PC-9 (cell line): Measurements from ENCODE around the gene NT5C1A. TPM values are rescaled to one million over a fixed set of nuclear protein-coding genes. Genes with fewer than 3 reads are reported as not detected.

ENCODE experiments used
- BruUV-seq: library from RNA; stranded (reverse); fragments of 400-500 nt; replicated peaks from 2 replicates; lab custom pipeline; 2021; lab: Mats Ljungman, UMichigan
- CTCF ChIA-PET: fragments of 300-600 bp; sonication (Branson Sonifier 250); formaldehyde crosslinking; loops from one replicate; lab custom pipeline; 2022; ENCODE audit warnings: antibody characterized with exemption; lab: Charles Lee
- POLR2A ChIA-PET: fragments of 300-600 bp; sonication (Branson Sonifier 250); formaldehyde crosslinking; loops from one replicate; lab custom pipeline; 2022; ENCODE audit warnings: antibody characterized with exemption; ENCODE audit not compliant: unreplicated experiment; lab: Charles Lee
- DNase-seq, 2 experiments: peaks; one replicate each; pipeline versions ENCODE4 v3.0.0 to v3.0.0-alpha.2; 2015 to 2022; ENCODE audit warnings: mixed read lengths in 1 of 2
- H2AFZ ChIP-seq: fragments of 200-600 bp; sonication (generic); 2 replicates; pipeline ENCODE4 v1.8.1; 2017; ENCODE audit warnings: antibody characterized with exemption
- H3F3A ChIP-seq: fragments of 200-600 bp; sonication (generic); 2 replicates; pipeline ENCODE4 v1.8.1; 2017; ENCODE audit warnings: antibody characterized with exemption, mild to moderate bottlenecking, low read depth; ENCODE audit not compliant: insufficient read depth
- H3K27ac ChIP-seq: fragments of 200-600 bp; sonication (generic); 2 replicates; pipeline ENCODE4 v1.6.1; 2016; ENCODE audit warnings: mixed run types
- H3K27me3 ChIP-seq: fragments of 200-600 bp; sonication (generic); 2 replicates; pipeline ENCODE4 v1.6.1; 2016; ENCODE audit warnings: low read depth, mixed run types; ENCODE audit not compliant: insufficient read depth
- H3K36me3 ChIP-seq: fragments of 200-600 bp; sonication (generic); 2 replicates; pipeline ENCODE4 v1.6.1; 2016; ENCODE audit warnings: low read depth, mixed run types
- H3K4me1 ChIP-seq: fragments of 200-600 bp; sonication (generic); replicated peaks from 2 replicates; pipeline ENCODE4 v1.6.1; 2016; ENCODE audit warnings: mixed run types; ENCODE audit not compliant: insufficient read depth
- H3K4me2 ChIP-seq: fragments of 200-600 bp; sonication (generic); 2 replicates; pipeline ENCODE4 v1.6.1; 2017; ENCODE audit warnings: mixed run types
- H3K4me3 ChIP-seq: fragments of 200-600 bp; sonication (generic); 2 replicates; pipeline ENCODE4 v1.6.1; 2016; ENCODE audit warnings: mixed run types
- H3K79me2 ChIP-seq: fragments of 200-600 bp; sonication (generic); 2 replicates; pipeline ENCODE4 v1.6.1; 2017; ENCODE audit warnings: low read depth, mixed run types
- H3K9me2 ChIP-seq: fragments of 200-600 bp; sonication (generic); 2 replicates; pipeline ENCODE4 v1.8.1; 2017; ENCODE audit warnings: mild to moderate bottlenecking; ENCODE audit not compliant: insufficient read depth
- H3K9me3 ChIP-seq: fragments of 200-600 bp; sonication (generic); 2 replicates; pipeline ENCODE4 v1.8.1; 2016; ENCODE audit warnings: low read depth; ENCODE audit not compliant: insufficient read depth
- H4K20me1 ChIP-seq: fragments of 200-600 bp; sonication (generic); 2 replicates; pipeline ENCODE4 v1.8.1; 2017; ENCODE audit not compliant: insufficient read depth
- EZH2 ChIP-seq: fragments of 200-600 bp; sonication (generic); IDR thresholded peaks from 2 replicates; pipeline ENCODE4 v1.8.0; 2017; ENCODE audit warnings: antibody characterized with exemption, low read depth
- intact Hi-C: fragments of 100-400 bp; cut with micrococcal nuclease; formaldehyde crosslinking; loops from one replicate; pipeline ENCODE4 v1.10.0; 2022; ENCODE audit not compliant: unreplicated experiment
- total RNA-seq: library from RNA; stranded (reverse); gene quantifications from 2 replicates; pipeline ENCODE4 v1.2.3, GENCODE V29; 2021
- TF ChIP-seq, protein P1 (sequence below): fragments of 200-600 bp; sonication (generic); conservative IDR thresholded peaks from 2 replicates; pipeline ENCODE4 v1.6.1; 2017; ENCODE audit warnings: mixed run types, antibody characterized with exemption, mild to moderate bottlenecking, moderate library complexity

Gene NT5C1A
- total RNA-seq, 1 experiment from 2014 or later = not detected

DNA sequence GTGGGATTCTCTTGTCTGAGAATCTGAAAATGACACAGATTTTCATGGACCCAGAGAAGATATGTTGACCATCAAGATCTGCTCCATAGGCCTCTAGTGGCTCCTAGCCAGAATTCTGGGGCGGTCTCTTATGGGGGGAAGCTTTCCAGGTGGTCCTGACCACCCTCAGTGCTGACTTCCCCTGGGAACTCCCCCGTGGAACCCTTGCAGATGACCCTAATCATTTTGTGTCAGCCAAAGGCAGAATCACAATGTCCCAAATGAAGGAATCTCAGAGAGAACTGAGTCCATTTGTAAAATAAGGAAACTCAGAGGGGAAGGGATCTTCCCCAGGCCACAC, 36.1 kb downstream of the NT5C1A start:
- Histone ChIP-seq H3K9me2 (no peaks in the 10 kb centered on the region), H3K36me3 (no peaks in the 10 kb centered on the region), H3K4me1 (no peaks in the 10 kb centered on the region), H3K27ac (no peak overlapping the region), H2AFZ (no peak overlapping the region), H3F3A (no peaks in the 10 kb centered on the region), H4K20me1 (no peaks in the 10 kb centered on the region), H3K4me2 (no peak overlapping the region), H3K4me3 (no peak overlapping the region), H3K79me2 (no peaks in the 10 kb centered on the region), H3K27me3 (peaks cover 46% of the 10 kb centered on the region), H3K9me3 (no peaks in the 10 kb centered on the region)
- DNase-seq = no peak
- TF ChIP-seq, protein P1, sequence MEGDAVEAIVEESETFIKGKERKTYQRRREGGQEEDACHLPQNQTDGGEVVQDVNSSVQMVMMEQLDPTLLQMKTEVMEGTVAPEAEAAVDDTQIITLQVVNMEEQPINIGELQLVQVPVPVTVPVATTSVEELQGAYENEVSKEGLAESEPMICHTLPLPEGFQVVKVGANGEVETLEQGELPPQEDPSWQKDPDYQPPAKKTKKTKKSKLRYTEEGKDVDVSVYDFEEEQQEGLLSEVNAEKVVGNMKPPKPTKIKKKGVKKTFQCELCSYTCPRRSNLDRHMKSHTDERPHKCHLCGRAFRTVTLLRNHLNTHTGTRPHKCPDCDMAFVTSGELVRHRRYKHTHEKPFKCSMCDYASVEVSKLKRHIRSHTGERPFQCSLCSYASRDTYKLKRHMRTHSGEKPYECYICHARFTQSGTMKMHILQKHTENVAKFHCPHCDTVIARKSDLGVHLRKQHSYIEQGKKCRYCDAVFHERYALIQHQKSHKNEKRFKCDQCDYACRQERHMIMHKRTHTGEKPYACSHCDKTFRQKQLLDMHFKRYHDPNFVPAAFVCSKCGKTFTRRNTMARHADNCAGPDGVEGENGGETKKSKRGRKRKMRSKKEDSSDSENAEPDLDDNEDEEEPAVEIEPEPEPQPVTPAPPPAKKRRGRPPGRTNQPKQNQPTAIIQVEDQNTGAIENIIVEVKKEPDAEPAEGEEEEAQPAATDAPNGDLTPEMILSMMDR = no peak
- no peak for TF ChIP-seq EZH2
- CTCF ChIA-PET = interaction anchor here (0.6 kb wide), 1 partner anchor 270 kb away, joined by 3 read pairs; no protein-coding TSS in a partner anchor
- BruUV-seq = no TSS peak
- intact Hi-C loops = no loop called here
- POLR2A ChIA-PET = interaction anchor here (0.5 kb wide), 1 partner anchor 863 kb away, joined by 3 read pairs; no protein-coding TSS in a partner anchor

DNA sequence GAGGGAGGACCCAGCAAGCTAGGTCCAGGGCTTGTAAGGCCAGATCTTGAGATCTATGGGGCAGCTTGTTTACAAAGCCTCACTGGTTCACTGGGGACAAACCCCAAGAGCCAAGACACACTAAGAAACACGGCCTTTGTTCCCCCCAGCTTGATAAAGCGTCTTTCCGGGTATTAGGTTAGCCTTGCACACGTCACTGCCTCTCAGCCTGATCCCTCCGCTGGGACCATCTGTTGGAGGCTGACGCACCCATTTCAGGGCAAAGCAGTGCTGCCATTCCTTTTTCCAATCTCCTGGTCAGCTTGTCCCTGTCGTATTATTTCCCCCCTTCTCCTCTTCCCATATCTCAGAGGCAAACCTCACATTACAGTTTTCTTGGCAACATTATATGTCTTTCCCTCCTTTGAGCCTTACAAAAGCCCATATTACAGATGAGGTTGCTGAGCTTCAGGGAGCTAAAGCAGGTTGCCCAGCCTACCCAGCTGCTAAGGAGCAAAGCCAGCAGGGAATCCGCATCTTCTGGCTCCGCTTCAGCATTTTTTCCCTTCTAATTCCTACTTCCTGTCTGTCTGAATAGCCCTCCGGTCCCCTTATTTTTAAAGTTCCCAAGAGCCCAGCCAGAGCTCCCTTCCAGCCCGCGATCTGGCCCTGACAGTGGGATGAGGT, 36.6 kb downstream of the NT5C1A start:
- peaks cover 47% of the 10 kb centered on the region for H3K27me3 ChIP-seq
- TF ChIP-seq, protein P1 = no peak
- no peak for TF ChIP-seq EZH2
- POLR2A ChIA-PET = interaction anchor here (0.5 kb wide), 1 partner anchor 862 kb away, joined by 3 read pairs; no protein-coding TSS in a partner anchor

DNA sequence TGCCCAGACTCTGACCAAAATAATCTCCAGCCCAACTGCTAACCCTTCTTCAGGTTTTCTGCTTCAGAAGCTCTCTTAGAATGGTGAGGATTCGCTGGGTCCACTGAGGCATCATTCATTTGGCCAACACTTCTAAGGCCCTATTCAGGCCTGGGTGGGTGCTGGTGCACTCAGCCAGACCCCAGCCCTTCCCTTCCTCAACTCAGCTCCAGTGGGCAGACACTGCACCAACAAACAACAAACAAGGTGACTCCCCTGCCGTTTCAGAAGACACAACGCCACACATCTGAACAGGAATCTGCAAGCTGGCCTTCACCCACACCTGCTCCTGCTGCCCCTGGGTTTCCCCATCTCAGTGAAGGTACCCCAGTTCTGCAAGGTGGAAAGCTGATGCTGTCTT, 38.5 kb downstream of the NT5C1A start:
- no peaks in the 10 kb centered on the region for H4K20me1 ChIP-seq
- no peaks in the 10 kb centered on the region for H3K36me3 ChIP-seq
- no peaks in the 10 kb centered on the region for H3F3A ChIP-seq
- H3K9me3 ChIP-seq = no peaks in the 10 kb centered on the region
- ChIA-PET CTCF (interaction anchor here (0.6 to 0.7 kb wide), 2 partner anchors 27 to 39 kb away, joined by 3 to 7 read pairs; no protein-coding TSS in a partner anchor), POLR2A (interaction anchor here (0.6 kb wide), 1 partner anchor 797 kb away, joined by 6 read pairs; no protein-coding TSS in a partner anchor)
- no peak overlapping the region for H2AFZ ChIP-seq
- intact Hi-C loops = no loop called here
- H3K27me3 ChIP-seq = peaks cover 53% of the 10 kb centered on the region
- peak overlapping the region; percentile 42; the same call in 1 of the 2 replicates for H3K4me3 ChIP-seq
- no peak overlapping the region for H3K27ac ChIP-seq
- no peaks in the 10 kb centered on the region for H3K9me2 ChIP-seq
- DNase-seq = no peak
- H3K79me2 ChIP-seq = no peaks in the 10 kb centered on the region
- BruUV-seq = no TSS peak
- peak overlapping the region; percentile 70 for H3K4me2 ChIP-seq
- no peak for TF ChIP-seq EZH2
- TF ChIP-seq, protein P1 = no peak
- H3K4me1 ChIP-seq = no peaks in the 10 kb centered on the region

More for the DNA sequence above, 36.6 kb downstream of the NT5C1A start:
- Histone ChIP-seq H3K4me3 (no peak overlapping the region), H2AFZ (no peak overlapping the region), H3K9me3 (no peaks in the 10 kb centered on the region), H3K4me2 (no peak overlapping the region), H3K27ac (no peak overlapping the region), H4K20me1 (no peaks in the 10 kb centered on the region), H3K36me3 (no peaks in the 10 kb centered on the region), H3F3A (no peaks in the 10 kb centered on the region), H3K79me2 (no peaks in the 10 kb centered on the region), H3K9me2 (no peaks in the 10 kb centered on the region), H3K4me1 (no peaks in the 10 kb centered on the region)
- DNase-seq = no peak
- intact Hi-C loops = no loop called here
- no TSS peak for BruUV-seq
- CTCF ChIA-PET = interaction anchor here (0.6 kb wide), 1 partner anchor 270 kb away, joined by 3 read pairs; no protein-coding TSS in a partner anchor
